ENCODE results near the gene RND1.

RND1 gene

DNA sequence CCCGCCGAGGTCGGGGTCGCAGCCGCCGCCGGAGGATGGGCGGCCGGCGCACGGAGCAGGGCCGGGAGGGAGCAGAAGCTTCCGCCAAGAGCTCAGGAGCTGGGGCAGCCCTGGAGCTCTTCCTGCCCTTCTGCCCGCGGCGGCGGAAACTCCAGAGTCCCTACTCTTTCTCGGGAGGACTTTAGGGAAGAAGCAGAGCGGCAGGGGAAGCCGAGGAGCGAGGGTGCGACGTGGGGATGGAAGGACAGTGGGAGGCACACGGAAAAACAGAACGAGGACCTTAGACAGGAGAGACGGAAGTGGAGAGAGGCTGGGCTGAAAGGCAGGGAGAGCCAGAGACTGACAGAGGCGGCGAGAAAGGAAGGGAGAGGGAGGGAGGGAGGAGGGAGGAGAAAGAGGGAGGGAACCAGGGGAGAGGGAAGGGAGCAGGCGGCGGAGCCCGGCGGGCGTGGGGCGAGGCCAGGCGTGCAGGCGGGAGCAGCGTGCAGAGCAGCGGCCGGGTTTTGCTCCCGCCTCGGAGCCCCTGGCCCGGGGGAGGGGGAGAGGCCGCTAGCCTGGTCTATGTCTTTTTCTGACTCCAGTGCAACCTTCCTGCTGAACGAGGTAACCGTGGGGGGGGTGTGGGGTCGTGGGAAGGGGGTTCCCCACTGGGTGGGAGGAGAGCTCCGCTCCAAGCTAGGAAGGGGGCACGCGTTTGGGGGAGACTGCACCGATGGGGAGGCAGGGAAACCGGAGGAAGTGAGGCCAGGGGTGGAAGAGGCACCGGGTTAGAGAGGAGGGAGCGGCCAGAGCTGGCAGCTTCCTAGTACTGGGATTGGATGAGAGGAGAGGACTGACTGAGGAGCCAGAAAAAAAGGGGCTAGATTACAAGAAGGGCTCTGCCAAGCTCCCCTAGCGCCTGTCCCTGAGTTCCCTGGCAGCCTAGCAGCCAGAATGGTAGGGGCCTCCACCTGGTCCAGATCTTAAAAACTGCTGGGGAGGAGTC, 50.3 kb downstream of the RND1 start:
- H3K4me3 Mint-ChIP-seq = peak overlapping the region; percentile 97 to 98
- peak overlapping the region; percentile 86 for H3K27ac Mint-ChIP-seq
- H3K36me3 Mint-ChIP-seq = no peaks in the 10 kb centered on the region
- no peaks in the 10 kb centered on the region for H3K9me3 Mint-ChIP-seq
- ATAC-seq (replicated peaks) (peak; percentile 15 to 50), DNase-seq (no peak)
- H3K4me1 Mint-ChIP-seq = peaks cover 19 to 57% of the 10 kb centered on the region in 2 donors
- H3K27me3 Mint-ChIP-seq = peaks cover 24 to 32% of the 10 kb centered on the region in 2 donors

DNA sequence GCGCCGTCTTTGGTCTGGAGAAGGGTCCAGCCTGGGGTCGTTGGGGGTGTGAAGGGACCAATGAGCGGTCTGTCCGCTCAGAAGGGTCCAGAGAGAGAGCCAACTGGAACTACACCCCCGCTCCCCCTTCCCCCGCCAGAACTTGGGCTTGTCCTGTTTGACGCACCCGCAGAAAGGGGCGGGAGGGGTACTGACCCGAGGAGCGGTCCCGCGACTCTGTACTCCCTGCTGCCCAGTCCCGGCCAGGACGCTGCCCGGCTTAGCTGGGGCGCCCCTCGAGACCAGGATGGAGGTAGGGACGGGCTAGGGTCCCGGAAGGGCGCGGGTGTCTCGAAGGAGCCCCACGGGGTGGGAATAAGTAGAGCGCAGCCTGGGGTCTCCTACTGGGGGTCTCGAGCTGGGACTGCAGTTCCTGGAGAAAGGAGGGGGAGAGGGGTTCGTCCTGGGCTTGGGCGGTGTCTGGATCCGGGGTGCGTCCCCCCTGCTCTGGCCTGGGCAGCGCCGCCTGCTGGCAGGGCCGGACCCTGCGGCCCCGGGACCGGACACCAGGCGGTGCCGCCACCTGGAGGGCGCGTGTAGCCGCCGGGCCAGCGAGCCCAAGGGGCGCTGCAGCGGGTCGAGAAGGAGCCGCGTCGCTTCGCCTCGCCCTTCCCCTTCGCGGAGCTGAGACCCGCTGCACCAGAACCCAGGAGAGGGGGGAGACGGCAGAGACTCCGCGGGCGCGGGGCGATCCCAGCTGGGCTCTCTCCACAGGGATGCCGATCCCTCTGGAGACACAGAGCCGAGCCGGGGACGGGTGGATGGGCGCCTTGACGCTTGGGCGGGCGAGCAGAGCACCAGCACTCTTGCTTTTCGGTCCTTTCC, 51.2 kb downstream of the RND1 start:
- peaks cover 19 to 57% of the 10 kb centered on the region in 2 donors for H3K4me1 Mint-ChIP-seq
- DNase-seq (peak; percentile 78), ATAC-seq (replicated peaks) (peak; percentile 85 to 87)
- H3K36me3 Mint-ChIP-seq = no peaks in the 10 kb centered on the region
- peaks cover 24 to 32% of the 10 kb centered on the region in 2 donors for H3K27me3 Mint-ChIP-seq
- peak overlapping the region; percentile 97 to 98 for H3K4me3 Mint-ChIP-seq
- no peaks in the 10 kb centered on the region for H3K9me3 Mint-ChIP-seq
- H3K27ac Mint-ChIP-seq = peak overlapping the region; percentile 86

DNA sequence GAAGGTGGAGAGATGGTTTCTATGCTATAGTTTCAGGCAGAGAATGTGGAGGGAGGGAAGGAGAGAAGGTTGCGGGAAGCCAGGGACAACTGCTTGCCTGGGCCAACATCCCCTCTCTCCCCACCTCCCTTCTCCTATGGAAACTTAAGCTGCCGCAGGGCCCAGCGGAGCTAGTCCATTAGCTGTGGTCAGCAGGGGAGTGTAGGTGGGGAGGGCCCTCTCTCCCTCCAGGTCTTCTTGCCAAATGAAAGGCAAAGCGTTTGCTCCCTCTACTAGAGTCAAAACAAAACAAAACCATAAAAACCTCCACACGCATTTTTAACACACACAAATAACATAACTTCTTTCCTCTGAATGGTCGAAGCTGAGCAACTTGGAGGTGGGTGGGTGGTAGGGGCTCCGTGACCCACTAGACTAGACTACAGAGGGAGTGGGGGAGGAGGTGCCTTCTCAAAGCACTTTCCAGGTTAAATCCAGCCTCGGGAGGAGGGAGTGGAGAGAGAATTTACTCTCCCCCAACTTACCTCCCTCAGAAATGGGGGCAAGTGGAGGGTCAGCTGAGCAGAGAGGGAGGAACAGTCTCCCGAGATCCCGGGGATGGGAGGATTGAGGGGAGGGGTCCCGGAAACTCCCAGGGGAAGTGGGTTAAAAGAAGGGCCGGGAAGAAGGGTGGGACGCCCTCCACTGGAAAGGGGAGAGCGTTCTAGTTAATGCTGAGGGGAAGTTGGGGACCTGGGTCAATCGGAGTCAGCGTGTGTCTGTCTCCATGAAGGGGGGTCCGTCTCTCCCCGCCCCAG, 52.0 kb downstream of the RND1 start:
- peaks cover 24 to 32% of the 10 kb centered on the region in 2 donors for H3K27me3 Mint-ChIP-seq
- ATAC-seq (replicated peaks) = no peak
- H3K27ac Mint-ChIP-seq = peak overlapping the region; percentile 86
- H3K4me3 Mint-ChIP-seq = peak overlapping the region; percentile 97 to 98
- peaks cover 15 to 49% of the 10 kb centered on the region in 2 donors for H3K4me1 Mint-ChIP-seq
- no peaks in the 10 kb centered on the region for H3K9me3 Mint-ChIP-seq
- DNase-seq = no peak
- no peaks in the 10 kb centered on the region for H3K36me3 Mint-ChIP-seq

DNA sequence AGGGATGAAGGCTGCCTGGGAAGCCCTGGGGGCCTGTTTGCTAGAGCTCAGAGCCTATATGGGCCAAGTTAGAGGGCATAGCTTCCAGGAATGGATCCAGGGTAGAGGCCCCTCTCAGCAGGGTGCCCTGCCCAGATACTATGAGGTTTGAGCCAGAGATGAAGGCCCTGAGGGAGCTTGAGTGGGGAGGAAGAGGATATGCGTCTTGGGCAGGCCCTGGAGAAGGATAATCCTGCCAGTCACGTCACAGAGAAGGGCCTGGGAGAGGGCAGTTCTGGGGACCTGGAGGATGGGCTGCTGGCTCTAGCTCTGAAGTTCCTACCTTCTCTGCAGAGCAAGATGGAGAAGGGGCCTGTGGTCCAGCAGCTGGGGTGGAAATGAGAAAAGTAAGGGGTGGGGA, 53.3 kb downstream of the RND1 start:
- no peaks in the 10 kb centered on the region for H3K36me3 Mint-ChIP-seq
- DNase-seq (no peak), ATAC-seq (replicated peaks) (no peak)
- H3K27me3 Mint-ChIP-seq = peaks cover 19 to 23% of the 10 kb centered on the region in 2 donors
- H3K9me3 Mint-ChIP-seq = no peaks in the 10 kb centered on the region
- H3K4me1 Mint-ChIP-seq = peaks cover 9 to 38% of the 10 kb centered on the region in 2 donors
- no peak overlapping the region for H3K4me3 Mint-ChIP-seq
- no peak overlapping the region for H3K27ac Mint-ChIP-seq

DNA sequence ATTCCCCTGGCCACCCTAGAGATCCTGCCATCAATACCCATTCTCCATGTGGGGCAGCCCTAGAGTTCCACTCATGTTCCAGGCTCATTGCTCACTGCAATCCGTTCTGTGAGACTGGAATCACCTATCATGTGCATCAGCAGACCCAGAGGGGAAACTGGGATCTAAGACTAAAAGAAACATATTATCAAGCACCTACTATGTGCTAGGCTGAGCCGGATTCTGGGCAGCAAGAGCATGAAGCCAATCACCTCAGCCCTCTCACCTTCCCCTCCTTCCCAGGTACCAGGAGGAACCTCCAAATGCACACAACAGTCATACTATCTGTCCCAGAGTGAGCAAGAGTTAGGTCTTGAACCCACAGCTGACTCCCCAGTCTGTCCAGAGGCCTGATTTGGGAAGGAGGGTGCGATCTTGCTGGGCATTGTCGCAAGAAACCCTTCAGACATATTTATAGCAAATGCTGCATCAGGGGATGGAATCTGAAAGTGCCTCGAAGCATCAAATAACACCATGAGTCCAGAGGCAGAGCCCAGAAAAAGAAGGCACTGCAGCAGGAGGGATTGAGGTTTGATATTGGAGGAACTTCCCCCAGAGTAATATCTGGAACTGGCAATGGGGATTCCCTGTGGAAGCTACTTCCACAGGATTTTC, 54.1 kb downstream of the RND1 start:
- no peak overlapping the region for H3K4me3 Mint-ChIP-seq
- peaks cover 13 to 15% of the 10 kb centered on the region in 2 donors for H3K27me3 Mint-ChIP-seq
- ATAC-seq (replicated peaks) (no peak), DNase-seq (no peak)
- peak overlapping the region; percentile 9 for H3K27ac Mint-ChIP-seq
- no peaks in the 10 kb centered on the region for H3K36me3 Mint-ChIP-seq
- no peaks in the 10 kb centered on the region for H3K9me3 Mint-ChIP-seq
- peaks cover 6 to 30% of the 10 kb centered on the region in 2 donors for H3K4me1 Mint-ChIP-seq

DNA sequence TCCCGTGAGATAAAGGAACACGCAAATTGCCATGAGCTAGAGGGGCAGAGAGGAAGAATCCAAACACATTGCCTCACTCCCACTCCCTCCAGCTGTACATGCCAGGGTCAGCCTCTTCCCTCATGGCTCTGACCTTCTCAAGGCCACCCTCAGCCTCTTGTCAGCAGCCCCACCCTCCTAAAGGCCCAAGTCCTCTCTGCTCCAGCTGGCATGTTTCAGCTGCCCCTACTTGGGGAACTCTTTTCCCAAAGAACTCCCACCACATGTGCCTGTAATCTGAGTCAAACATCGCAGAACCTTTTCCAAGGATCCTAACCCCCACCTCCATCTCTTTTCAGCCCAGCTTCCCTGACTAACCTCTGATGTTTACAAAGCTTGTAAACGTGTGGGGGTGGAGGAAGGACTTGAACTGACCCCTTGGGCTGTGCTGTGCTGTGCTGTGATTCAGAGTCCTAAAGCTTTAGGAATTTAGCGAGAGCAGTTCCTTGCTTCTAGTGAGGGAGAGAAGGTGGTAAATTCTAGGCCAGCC, 54.7 kb downstream of the RND1 start:
- Mint-ChIP-seq H3K27me3 (peaks cover 9% of the 10 kb centered on the region in 2 donors), H3K4me1 (peaks cover 6 to 24% of the 10 kb centered on the region in 2 donors), H3K27ac (no peak overlapping the region), H3K36me3 (no peaks in the 10 kb centered on the region), H3K9me3 (no peaks in the 10 kb centered on the region), H3K4me3 (no peak overlapping the region)
- no peak for DNase-seq
- no peak for ATAC-seq (replicated peaks)

DNA sequence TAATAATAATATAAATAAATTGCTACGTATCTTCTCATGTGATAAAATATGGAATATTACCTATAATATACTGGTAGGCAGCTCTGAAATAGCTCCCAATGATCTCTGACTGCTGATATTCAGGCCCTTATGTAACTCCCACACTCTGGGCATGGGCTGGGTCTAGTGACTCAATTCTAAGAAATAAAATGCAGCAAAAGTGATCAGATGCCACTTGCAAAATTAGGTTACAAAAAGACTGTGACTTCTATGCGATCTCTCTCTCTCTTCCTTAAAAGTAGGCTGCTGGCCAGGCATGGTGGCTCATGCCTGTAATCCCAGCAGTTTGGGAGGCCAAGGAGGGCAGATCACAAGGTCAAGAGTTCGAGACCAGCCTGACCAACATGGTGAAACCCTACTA, 57.7 kb downstream of the RND1 start:
- H3K4me3 Mint-ChIP-seq = no peak overlapping the region
- no peak for ATAC-seq (replicated peaks)

More for the DNA sequence above, 57.7 kb downstream of the RND1 start:
- Mint-ChIP-seq H3K36me3 (no peaks in the 10 kb centered on the region), H3K27ac (no peak overlapping the region), H3K4me1 (no peaks in the 10 kb centered on the region), H3K9me3 (no peaks in the 10 kb centered on the region), H3K27me3 (no peaks in the 10 kb centered on the region)
- DNase-seq = no peak

All from stimulated activated naive B cell treated with anti-CD40 and anti-IgM and Interleukin-4, amounts not matched to agents 10 μg/mL and 1 μg/mL and 100 μg/mL, for 72 hours (primary cell).